Fibroblast of mammary gland (primary cell): Measurements from ENCODE around the gene ITK.

Experiments
- DNase-seq: peaks from one replicate; pipeline ENCODE4 v3.0.0-alpha.2; 2010; ENCODE audit warnings: low read depth
- H3K4me3 ChIP-seq: 2 replicates; pipeline ENCODE4 v1.5.1; 2011; ENCODE audit warnings: low read depth, mild to moderate bottlenecking, low read length, moderate library complexity; ENCODE audit not compliant: control insufficient read depth
- TF ChIP-seq, protein P1 (sequence below): conservative IDR thresholded peaks from 2 replicates; pipeline ENCODE4 v1.5.1; 2011; ENCODE audit warnings: low read depth, low read length, inconsistent platforms; ENCODE audit not compliant: control insufficient read depth, insufficient read depth

The ITK gene

DNA sequence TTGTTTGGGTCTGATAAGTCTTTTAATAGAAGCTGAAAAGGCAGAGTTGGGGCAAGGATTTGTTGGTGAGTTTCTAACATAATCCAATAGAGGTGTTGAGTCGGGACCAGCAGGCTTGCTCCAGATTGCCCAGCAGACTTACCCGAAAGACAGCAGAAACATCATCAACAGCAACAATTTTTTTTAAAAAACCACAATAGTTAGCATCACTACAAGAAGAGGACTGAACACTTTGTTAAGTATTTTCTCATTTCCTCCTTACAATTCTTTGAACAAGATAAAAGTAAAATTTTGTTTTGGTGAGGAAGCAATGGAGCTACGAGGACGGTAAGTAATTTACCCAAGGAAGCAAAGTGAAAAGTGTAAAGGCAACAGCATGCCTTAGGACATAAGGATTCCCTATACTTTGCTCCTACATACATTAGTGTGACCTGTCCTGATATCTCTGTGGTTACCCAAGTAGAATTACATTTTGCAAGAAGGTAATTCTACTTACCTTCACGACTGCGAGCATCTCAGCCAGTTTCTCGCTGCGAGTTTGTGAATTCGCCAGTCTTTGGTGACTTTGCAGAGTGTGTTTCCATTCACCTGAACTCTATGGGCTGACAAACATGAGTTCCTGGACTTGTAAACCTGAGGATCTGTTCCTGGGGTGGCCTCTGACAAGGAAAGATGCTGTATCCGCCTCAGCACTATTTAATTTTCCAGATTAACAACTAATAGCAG is 13.2 kb downstream of the ITK start:
- H3K4me3 ChIP-seq, result no peak overlapping the region
- DNase-seq, result no peak
- TF ChIP-seq, protein P1, sequence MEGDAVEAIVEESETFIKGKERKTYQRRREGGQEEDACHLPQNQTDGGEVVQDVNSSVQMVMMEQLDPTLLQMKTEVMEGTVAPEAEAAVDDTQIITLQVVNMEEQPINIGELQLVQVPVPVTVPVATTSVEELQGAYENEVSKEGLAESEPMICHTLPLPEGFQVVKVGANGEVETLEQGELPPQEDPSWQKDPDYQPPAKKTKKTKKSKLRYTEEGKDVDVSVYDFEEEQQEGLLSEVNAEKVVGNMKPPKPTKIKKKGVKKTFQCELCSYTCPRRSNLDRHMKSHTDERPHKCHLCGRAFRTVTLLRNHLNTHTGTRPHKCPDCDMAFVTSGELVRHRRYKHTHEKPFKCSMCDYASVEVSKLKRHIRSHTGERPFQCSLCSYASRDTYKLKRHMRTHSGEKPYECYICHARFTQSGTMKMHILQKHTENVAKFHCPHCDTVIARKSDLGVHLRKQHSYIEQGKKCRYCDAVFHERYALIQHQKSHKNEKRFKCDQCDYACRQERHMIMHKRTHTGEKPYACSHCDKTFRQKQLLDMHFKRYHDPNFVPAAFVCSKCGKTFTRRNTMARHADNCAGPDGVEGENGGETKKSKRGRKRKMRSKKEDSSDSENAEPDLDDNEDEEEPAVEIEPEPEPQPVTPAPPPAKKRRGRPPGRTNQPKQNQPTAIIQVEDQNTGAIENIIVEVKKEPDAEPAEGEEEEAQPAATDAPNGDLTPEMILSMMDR, result no peak

DNA sequence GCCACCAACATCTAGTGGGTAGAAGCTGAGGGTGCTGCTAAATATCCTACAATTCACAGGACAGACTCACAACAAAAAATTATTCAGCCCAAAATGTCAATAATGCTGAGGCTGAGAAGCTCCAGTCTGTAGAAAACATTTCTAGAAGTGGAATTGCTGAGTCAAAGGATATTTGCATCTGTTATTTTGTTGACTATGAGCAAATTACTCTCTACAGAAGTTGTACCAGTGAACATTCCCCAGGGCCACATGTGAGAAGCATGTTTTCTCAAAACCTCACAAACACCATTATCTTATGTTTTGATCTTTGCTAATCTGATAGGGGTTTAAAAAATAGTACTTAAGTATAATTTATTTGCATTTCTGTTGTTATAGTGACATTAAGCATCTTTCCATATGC is 15.4 kb downstream of the ITK start:
- no peak for DNase-seq
- TF ChIP-seq, protein P1, result no peak

GRCh38 chr5:157197086-157197485 is 16.4 kb downstream of the ITK start:
- no peak for DNase-seq
- TF ChIP-seq, protein P1, result no peak
- H3K4me3 ChIP-seq, result no peak overlapping the region

More for the DNA sequence above, 15.4 kb downstream of the ITK start:
- H3K4me3 ChIP-seq, result no peak overlapping the region

- no peak overlapping the region for H3K4me3 ChIP-seq
- TF ChIP-seq, protein P1, result no peak
- no peak for DNase-seq
Measured at GRCh38 chr5:157198277-157198986, 17.8 kb downstream of the ITK start.

- H3K4me3 ChIP-seq, result no peak overlapping the region
- no peak for DNase-seq
- TF ChIP-seq, protein P1, result no peak
Measured at GRCh38 chr5:157201857-157202256, 21.2 kb downstream of the ITK start.

GRCh38 chr5:157203417-157203816 is 22.8 kb downstream of the ITK start:
- no peak for DNase-seq
- TF ChIP-seq, protein P1, result no peak
- no peak overlapping the region for H3K4me3 ChIP-seq

GRCh38 chr5:157204765-157205164 is 24.1 kb downstream of the ITK start:
- DNase-seq, result no peak
- TF ChIP-seq, protein P1, result no peak
- no peak overlapping the region for H3K4me3 ChIP-seq
